Gastroesophageal sphincter (tissue), 4 donors: Measurements from ENCODE around the gene ZNF579. TPM values are rescaled to one million over a fixed set of nuclear protein-coding genes. Genes with fewer than 3 reads are reported as not detected.

ENCODE experiments used
- ATAC-seq: fragments of 150-250 bp; one replicate; pipeline ENCODE4 v1.9.1; 2016; ENCODE audit warnings: mild to moderate bottlenecking, moderate library complexity
- H3K27ac ChIP-seq, 4 donors: fragments of 200-600 bp; sonication (generic) in 3 of 4; 1 replicate in 3 of 4; 2 replicates in 1 of 4; pipeline ENCODE4 v1.5.1; 2016 to 2019
- H3K27me3 ChIP-seq: fragments of 200-600 bp; sonication (generic); one replicate; pipeline ENCODE4 v1.5.1; 2019
- H3K36me3 ChIP-seq, 2 donors: fragments of 200-600 bp; sonication (generic); one replicate each; pipeline ENCODE4 v1.5.1; 2019; ENCODE audit warnings: control low read depth in 1 of 2
- H3K4me1 ChIP-seq, 3 donors: fragments of 200-600 bp; sonication (generic); 1 replicate in 2 of 3; 2 replicates in 1 of 3; pipeline ENCODE4 v1.5.1; 2016 to 2019; ENCODE audit warnings: control low read depth in 2 of 3
- H3K4me3 ChIP-seq, 2 donors: fragments of 200-600 bp; sonication (generic); one replicate each; pipeline ENCODE4 v1.5.1; 2019; ENCODE audit warnings: mild to moderate bottlenecking in 1 of 2, moderate library complexity in 1 of 2
- H3K9me3 ChIP-seq, 3 donors: fragments of 200-600 bp; sonication (generic); one replicate each; pipeline ENCODE4 v1.5.1; 2017 to 2019; ENCODE audit warnings: control low read depth in 2 of 3
- CTCF ChIP-seq, 4 experiments: fragments of 200-600 bp in 2 of 4; fragments of 450-650 bp in 2 of 4; sonication (generic) in 1 of 4; IDR thresholded peaks; one replicate each; pipeline ENCODE4 v1.5.1; 2017 to 2019; ENCODE audit warnings: antibody characterized with exemption in 4 of 4, mild to moderate bottlenecking in 2 of 4, moderate library complexity in 2 of 4
- EP300 ChIP-seq: sonication (generic); formaldehyde crosslinking; IDR thresholded peaks from one replicate; pipeline ENCODE4 v1.6.1; 2017; ENCODE audit warnings: antibody characterized with exemption, mild to moderate bottlenecking
- POLR2A ChIP-seq, 2 donors: fragments of 450-650 bp; IDR thresholded peaks; one replicate each; pipeline ENCODE4 v1.6.1; 2017; ENCODE audit warnings: antibody characterized with exemption in 2 of 2, mild to moderate bottlenecking in 2 of 2, moderate library complexity in 1 of 2
- POLR2AphosphoS5 ChIP-seq: sonication (generic); formaldehyde crosslinking; IDR thresholded peaks from one replicate; pipeline ENCODE4 v1.6.1; 2017; ENCODE audit warnings: antibody characterized with exemption
- WGBS, 2 donors: methylation state at CpG; one replicate each; pipeline ENCODE4 v1.1.5; 2018; ENCODE audit warnings: low coverage in 1 of 2; 5-methylcytosine and 5-hydroxymethylcytosine counted together
- total RNA-seq, 4 donors: library from RNA; depleted of rRNA; stranded (reverse); fragments of >200 nt; gene quantifications; one replicate each; pipeline ENCODE4 v1.1.0, GENCODE V29; 2016

The ZNF579 gene
- total RNA-seq, 4 donors from 2014 or later = 2.8 to 6.9 (median 3.9) TPM

- Histone ChIP-seq H3K4me1 (peaks cover 0 to 28% (median 2%) of the 10 kb centered on the region in 3 donors), H3K4me3 (no peak overlapping the region), H3K36me3 (peaks cover 0 to 62% of the 10 kb centered on the region in 2 donors), H3K9me3 (no peaks in the 10 kb centered on the region), H3K27me3 (no peaks in the 10 kb centered on the region), H3K27ac (no peak overlapping the region)
- 99% methylated on average over 13 of the region's 38 CpGs; no CpG with 5 or more reads in 1 of the 2 donors for WGBS, 2 donors
- ATAC-seq = no peak
- TF ChIP-seq POLR2AphosphoS5 (no peak), POLR2A (IDR thresholded peaks at IDR 0.05) (no peak), CTCF (IDR thresholded peaks at IDR 0.05) (no peak), EP300 (no peak)
Measured at GRCh38 chr19:55616395-55616875, 35.8 kb upstream of the ZNF579 start.

- peaks cover 0 to 56% of the 10 kb centered on the region in 2 donors for H3K36me3 ChIP-seq
- no peak for ATAC-seq
Measured at GRCh38 chr19:55615543-55616394, 35.1 kb upstream of the ZNF579 start.

GRCh38 chr19:55614711-55615542 is 34.3 kb upstream of the ZNF579 start:
- no peak for TF ChIP-seq CTCF (IDR thresholded peaks at IDR 0.05)
- no peak for TF ChIP-seq EP300
- no peak for TF ChIP-seq POLR2A (IDR thresholded peaks at IDR 0.05)
- no peak for TF ChIP-seq POLR2AphosphoS5
- no peak for ATAC-seq
- peaks cover 0 to 61% of the 10 kb centered on the region in 2 donors for H3K36me3 ChIP-seq
- H3K27ac ChIP-seq = no peak overlapping the region
- no peaks in the 10 kb centered on the region for H3K27me3 ChIP-seq
- H3K4me1 ChIP-seq = peaks cover 0 to 42% (median 5%) of the 10 kb centered on the region in 3 donors
- no CpG with 5 or more reads among the region's 98 CpGs for WGBS, 2 donors
- H3K4me3 ChIP-seq = no peak overlapping the region
- no peaks in the 10 kb centered on the region for H3K9me3 ChIP-seq

More at GRCh38 chr19:55615543-55616394, 35.1 kb upstream of the ZNF579 start:
- Histone ChIP-seq H3K27me3 (no peaks in the 10 kb centered on the region), H3K9me3 (no peaks in the 10 kb centered on the region), H3K4me3 (no peak overlapping the region), H3K4me1 (peaks cover 0 to 35% (median 5%) of the 10 kb centered on the region in 3 donors), H3K27ac (no peak overlapping the region)
- 100% methylated on average over 1 to 2 of the region's 88 CpGs for WGBS, 2 donors
- no peak for TF ChIP-seq POLR2A (IDR thresholded peaks at IDR 0.05)
- TF ChIP-seq CTCF (IDR thresholded peaks at IDR 0.05) = no peak
- TF ChIP-seq EP300 = no peak
- TF ChIP-seq POLR2AphosphoS5 = no peak

- H3K36me3 ChIP-seq = peaks cover 0 to 69% of the 10 kb centered on the region in 2 donors
- ATAC-seq = no peak
- WGBS, 2 donors = 92% methylated on average over 6 of the region's 75 CpGs; no CpG with 5 or more reads in 1 of the 2 donors
Measured at GRCh38 chr19:55613930-55614710, 33.5 kb upstream of the ZNF579 start.

More at GRCh38 chr19:55613930-55614710, 33.5 kb upstream of the ZNF579 start:
- Histone ChIP-seq H3K4me3 (no peak overlapping the region), H3K9me3 (no peaks in the 10 kb centered on the region), H3K4me1 (peaks cover 0 to 34% (median 5%) of the 10 kb centered on the region in 3 donors), H3K27me3 (no peaks in the 10 kb centered on the region), H3K27ac (no peak overlapping the region)
- TF ChIP-seq POLR2A (IDR thresholded peaks at IDR 0.05) = no peak
- TF ChIP-seq CTCF (IDR thresholded peaks at IDR 0.05) = no peak
- TF ChIP-seq POLR2AphosphoS5 = no peak
